Measurements from ENCODE around the gene MYT1. TPM values are rescaled to one million over a fixed set of nuclear protein-coding genes. Genes with fewer than 3 reads are reported as not detected.

Gene MYT1
- polyA plus RNA-seq, 6 donors from 2014 or later, result not detected

- Mint-ChIP-seq H3K27ac (no peak overlapping the region), H3K4me3 (no peak overlapping the region), H3K9me3 (peaks cover 0 to 2% (median 0%) of the 10 kb centered on the region in 7 donors), H3K4me1 (no peaks in the 10 kb centered on the region), H3K36me3 (no peaks in the 10 kb centered on the region), H3K27me3 (peaks cover 0 to 30% (median 19%) of the 10 kb centered on the region in 3 donors)
- no peak for DNase-seq
- no peak for ATAC-seq (ENCODE audit: low read depth in 2 of 2)
These were observed 37.4 kb downstream of the MYT1 start for GRCh38 chr20:64201653-64202052.

- Mint-ChIP-seq H3K27ac (peak overlapping the region in 1 of 6 donors; percentile 24), H3K4me3 (no peak overlapping the region), H3K4me1 (no peaks in the 10 kb centered on the region), H3K9me3 (peaks cover 0 to 2% (median 0%) of the 10 kb centered on the region in 7 donors), H3K27me3 (peaks cover 0 to 25% (median 10%) of the 10 kb centered on the region in 3 donors), H3K36me3 (no peaks in the 10 kb centered on the region)
- ATAC-seq (ENCODE audit: low read depth in 2 of 2) (no peak), DNase-seq (no peak)
These were observed 39.0 kb downstream of the MYT1 start for GRCh38 chr20:64203037-64203777.

- Mint-ChIP-seq H3K36me3 (no peaks in the 10 kb centered on the region), H3K4me3 (no peak overlapping the region), H3K27ac (peak overlapping the region in 1 of 6 donors; percentile 3), H3K9me3 (peaks cover 0 to 2% (median 0%) of the 10 kb centered on the region in 7 donors), H3K27me3 (peaks cover 3 to 14% (median 10%) of the 10 kb centered on the region in 3 donors), H3K4me1 (no peaks in the 10 kb centered on the region)
- DNase-seq (no peak), ATAC-seq (ENCODE audit: low read depth in 2 of 2) (no peak)
These were observed 41.4 kb downstream of the MYT1 start for GRCh38 chr20:64205611-64206026.

GRCh38 chr20:64206614-64207013 lies 42.4 kb downstream of the MYT1 start:
- no peaks in the 10 kb centered on the region for H3K4me1 Mint-ChIP-seq
- H3K27ac Mint-ChIP-seq, result no peak overlapping the region
- no peaks in the 10 kb centered on the region for H3K9me3 Mint-ChIP-seq
- DNase-seq, result no peak
- H3K36me3 Mint-ChIP-seq, result no peaks in the 10 kb centered on the region
- peaks cover 3 to 12% (median 7%) of the 10 kb centered on the region in 3 donors for H3K27me3 Mint-ChIP-seq
- no peak for ATAC-seq (ENCODE audit: low read depth in 2 of 2)
- no peak overlapping the region for H3K4me3 Mint-ChIP-seq

GRCh38 chr20:64207641-64208590 lies 43.7 kb downstream of the MYT1 start:
- no peak for ATAC-seq (ENCODE audit: low read depth in 2 of 2)
- Mint-ChIP-seq H3K4me3 (peak overlapping the region in 1 of 8 donors; percentile 21), H3K9me3 (no peaks in the 10 kb centered on the region), H3K4me1 (no peaks in the 10 kb centered on the region), H3K27ac (no peak overlapping the region), H3K27me3 (peaks cover 3 to 12% (median 7%) of the 10 kb centered on the region in 3 donors), H3K36me3 (no peaks in the 10 kb centered on the region)
- DNase-seq, result no peak

- DNase-seq (no peak), ATAC-seq (ENCODE audit: low read depth in 2 of 2) (no peak)
- H3K36me3 Mint-ChIP-seq, result no peaks in the 10 kb centered on the region
- no peak overlapping the region for H3K27ac Mint-ChIP-seq
- H3K9me3 Mint-ChIP-seq, result no peaks in the 10 kb centered on the region
- H3K4me1 Mint-ChIP-seq, result no peaks in the 10 kb centered on the region
- H3K27me3 Mint-ChIP-seq, result peaks cover 3 to 12% (median 7%) of the 10 kb centered on the region in 3 donors
- H3K4me3 Mint-ChIP-seq, result no peak overlapping the region
These were observed 44.9 kb downstream of the MYT1 start for GRCh38 chr20:64209148-64209547.

- ATAC-seq (ENCODE audit: low read depth in 2 of 2) (no peak), DNase-seq (no peak)
- Mint-ChIP-seq H3K27me3 (peaks cover 3 to 12% (median 3%) of the 10 kb centered on the region in 3 donors), H3K9me3 (no peaks in the 10 kb centered on the region), H3K27ac (no peak overlapping the region), H3K4me1 (no peaks in the 10 kb centered on the region), H3K4me3 (no peak overlapping the region), H3K36me3 (no peaks in the 10 kb centered on the region)
These were observed 46.6 kb downstream of the MYT1 start for GRCh38 chr20:64210656-64211369.

- no peak for DNase-seq
- no peak overlapping the region for H3K27ac Mint-ChIP-seq
- H3K27me3 Mint-ChIP-seq, result peaks cover 0 to 12% (median 3%) of the 10 kb centered on the region in 3 donors
- no peak overlapping the region for H3K4me3 Mint-ChIP-seq
- no peaks in the 10 kb centered on the region for H3K4me1 Mint-ChIP-seq
- ATAC-seq (ENCODE audit: low read depth in 2 of 2), result no peak
- H3K9me3 Mint-ChIP-seq, result no peaks in the 10 kb centered on the region
- H3K36me3 Mint-ChIP-seq, result no peaks in the 10 kb centered on the region
These were observed 47.8 kb downstream of the MYT1 start for GRCh38 chr20:64211874-64212658.

- Mint-ChIP-seq H3K4me1 (no peaks in the 10 kb centered on the region), H3K27me3 (peaks cover 0 to 12% (median 3%) of the 10 kb centered on the region in 3 donors), H3K36me3 (no peaks in the 10 kb centered on the region), H3K27ac (no peak overlapping the region), H3K9me3 (no peaks in the 10 kb centered on the region), H3K4me3 (no peak overlapping the region)
- no peak for DNase-seq
- no peak for ATAC-seq (ENCODE audit: low read depth in 2 of 2)
These were observed 48.5 kb downstream of the MYT1 start for GRCh38 chr20:64212755-64213154.

- Mint-ChIP-seq H3K27ac (peak overlapping the region in 1 of 6 donors; percentile 84), H3K9me3 (no peaks in the 10 kb centered on the region), H3K27me3 (peaks cover 0 to 10% (median 5%) of the 10 kb centered on the region in 3 donors), H3K4me1 (no peaks in the 10 kb centered on the region), H3K36me3 (no peaks in the 10 kb centered on the region), H3K4me3 (no peak overlapping the region)
- no peak for ATAC-seq (ENCODE audit: low read depth in 2 of 2)
- DNase-seq, result no peak
These were observed 49.9 kb downstream of the MYT1 start for GRCh38 chr20:64214113-64214512.

- H3K9me3 Mint-ChIP-seq, result no peaks in the 10 kb centered on the region
- H3K27ac Mint-ChIP-seq, result no peak overlapping the region
- peaks cover 0 to 9% (median 5%) of the 10 kb centered on the region in 3 donors for H3K27me3 Mint-ChIP-seq
- no peaks in the 10 kb centered on the region for H3K36me3 Mint-ChIP-seq
- no peak for DNase-seq
- no peak for ATAC-seq (ENCODE audit: low read depth in 2 of 2)
- no peak overlapping the region for H3K4me3 Mint-ChIP-seq
- H3K4me1 Mint-ChIP-seq, result no peaks in the 10 kb centered on the region
These were observed 50.7 kb downstream of the MYT1 start for GRCh38 chr20:64214952-64215351.

GRCh38 chr20:64216036-64216435 lies 51.8 kb downstream of the MYT1 start:
- ATAC-seq (ENCODE audit: low read depth in 2 of 2), result no peak
- Mint-ChIP-seq H3K4me3 (no peak overlapping the region), H3K27ac (peak overlapping the region in 1 of 6 donors; percentile 69), H3K9me3 (no peaks in the 10 kb centered on the region), H3K27me3 (peaks cover 0 to 9% (median 5%) of the 10 kb centered on the region in 3 donors), H3K36me3 (no peaks in the 10 kb centered on the region), H3K4me1 (no peaks in the 10 kb centered on the region)
- DNase-seq, result no peak
